Renal cortex interstitium (tissue), 15 donors: ENCODE measurements around the gene CCDC69. TPM values are rescaled to one million over a fixed set of nuclear protein-coding genes. Genes with fewer than 3 reads are reported as not detected.
"Not testable (repeated sequence)": the region's sequence is repeated elsewhere in the genome, so short reads cannot be mapped to it uniquely, and the experiment has no call there.

Source experiments
- DNase-seq, 11 donors: peaks; one replicate each; pipeline ENCODE4 v3.0.0-alpha.2; 2013; ENCODE audit warnings: low read depth in 9 of 11, low spot score in 4 of 11; ENCODE audit errors: extremely low read depth in 1 of 11
- long read RNA-seq, 16 experiments: transcript quantifications; one replicate each; lab custom pipeline, GENCODE V29; 2026
- polyA plus RNA-seq, 3 donors: library from polyadenylated mRNA; unstranded; fragments of 120-200 nt; gene quantifications; one replicate each; pipeline ENCODE4 v1.2.1, GENCODE V29; 2013; ENCODE audit not compliant: insufficient read length in 3 of 3

The CCDC69 gene
- 1 to 10 TPM; 3.9 to 5.4 (median 4.5) TPM for polyA plus RNA-seq
- long read RNA-seq, donor 1, partial matches to known transcripts = 0 of 1 reads
- long read RNA-seq, donor 1, other reads (novel, unspliced or antisense) = 0 of 1 reads
- long read RNA-seq, donor 2, partial matches to known transcripts = 0 of 3 reads
- long read RNA-seq, donor 2, other reads (novel, unspliced or antisense) = 0 of 3 reads
- long read RNA-seq, donor 3 = 0 reads
- long read RNA-seq, donor 4, partial matches to known transcripts = 0 of 1 reads
- long read RNA-seq, donor 4, other reads (novel, unspliced or antisense) = 0 of 1 reads
- long read RNA-seq, donor 5 = 0 reads
- long read RNA-seq, donor 6, partial matches to known transcripts = 0 of 1 reads
- long read RNA-seq, donor 6, other reads (novel, unspliced or antisense) = 0 of 1 reads
- long read RNA-seq, donor 7, partial matches to known transcripts = 0 of 1 reads
- long read RNA-seq, donor 7, other reads (novel, unspliced or antisense) = 0 of 1 reads
- long read RNA-seq, donor 8 = 0 reads
- long read RNA-seq, donor 9, partial matches to known transcripts = 0 of 1 reads
- long read RNA-seq, donor 9, other reads (novel, unspliced or antisense) = 0 of 1 reads
- long read RNA-seq, donor 10, partial matches to known transcripts = 0 of 1 reads
- long read RNA-seq, donor 10, other reads (novel, unspliced or antisense) = 0 of 1 reads
- long read RNA-seq, donor 11 = 0 reads
- long read RNA-seq, donor 12 = 0 reads
- long read RNA-seq, donor 13 = 0 reads
- long read RNA-seq, donor 14 = 0 reads
- long read RNA-seq, donor 15, partial matches to known transcripts = 0 of 1 reads
- long read RNA-seq, donor 15, other reads (novel, unspliced or antisense) = 0 of 1 reads
- long read RNA-seq, donor 16, partial matches to known transcripts = 0 of 2 reads
- long read RNA-seq, donor 16, other reads (novel, unspliced or antisense) = 0 of 2 reads

- DNase-seq = peak; percentile 46 to 73 (median 67)
Observed at GRCh38 chr5:151223447-151224264, at the start of gene CCDC69. Gene CCDC69 (minus strand): TSS chr5:151224092. CDS start chr5:151223970, 122 bp downstream.

- no peak for DNase-seq
Observed at GRCh38 chr5:151271336-151271735, 47.4 kb upstream of the CCDC69 start.

GRCh38 chr5:151270599-151270998, 46.7 kb upstream of the CCDC69 start:
- no peak for DNase-seq

GRCh38 chr5:151267491-151268260, 43.8 kb upstream of the CCDC69 start:
- no peak for DNase-seq

- DNase-seq = no peak
Observed at GRCh38 chr5:151264113-151264512, 40.2 kb upstream of the CCDC69 start.

- no peak for DNase-seq
Observed at GRCh38 chr5:151262532-151262931, 38.6 kb upstream of the CCDC69 start.

GRCh38 chr5:151259931-151260330, 36.0 kb upstream of the CCDC69 start:
- DNase-seq = no peak

- no peak for DNase-seq
Observed at GRCh38 chr5:151258816-151259215, 34.9 kb upstream of the CCDC69 start.

GRCh38 chr5:151258201-151258611, 34.3 kb upstream of the CCDC69 start:
- no peak for DNase-seq

GRCh38 chr5:151257731-151258181, 33.9 kb upstream of the CCDC69 start:
- DNase-seq = no peak

GRCh38 chr5:151255621-151256286, 31.9 kb upstream of the CCDC69 start:
- no peak for DNase-seq

GRCh38 chr5:151254990-151255389, 31.1 kb upstream of the CCDC69 start:
- DNase-seq = not testable (repeated sequence)

- no peak for DNase-seq
Observed at GRCh38 chr5:151254556-151254955, 30.7 kb upstream of the CCDC69 start.

GRCh38 chr5:151253605-151253950, 29.7 kb upstream of the CCDC69 start:
- no peak for DNase-seq

GRCh38 chr5:151252762-151253604, 29.1 kb upstream of the CCDC69 start, which contains the start of gene GM2A:
Gene GM2A (plus strand): TSS chr5:151253185. CDS start chr5:151253217, 32 bp downstream.
- peak; percentile 92 to 99 (median 98) for DNase-seq

GRCh38 chr5:151251621-151252020, 27.7 kb upstream of the CCDC69 start:
- DNase-seq = no peak
